Vagina (tissue), 2 donors: Measurements from ENCODE around the gene AHI1. TPM values are rescaled to one million over a fixed set of nuclear protein-coding genes. Genes with fewer than 3 reads are reported as not detected.

Experiments
- DNase-seq, 2 donors: peaks; one replicate each; pipeline ENCODE4 v3.0.0-alpha.2; 2017; ENCODE audit errors: extremely low spot score in 2 of 2
- H3K27ac ChIP-seq: fragments of 200-600 bp; sonication (generic); one replicate; pipeline ENCODE4 v1.5.1; 2019
- H3K27me3 ChIP-seq: fragments of 200-600 bp; sonication (generic); one replicate; pipeline ENCODE4 v1.5.1; 2019
- H3K36me3 ChIP-seq, 2 donors: fragments of 200-600 bp; sonication (generic); one replicate each; pipeline ENCODE4 v1.5.1; 2017 to 2019
- H3K4me1 ChIP-seq: fragments of 200-600 bp; sonication (generic); one replicate; pipeline ENCODE4 v1.5.1; 2019
- H3K4me3 ChIP-seq, 2 donors: fragments of 200-600 bp; sonication (generic); 1 replicate in 1 of 2; 2 replicates in 1 of 2; pipeline ENCODE4 v1.5.1; 2016 to 2019
- H3K9me3 ChIP-seq: fragments of 200-600 bp; sonication (generic); one replicate; pipeline ENCODE4 v1.5.1; 2019
- POLR2A ChIP-seq, 2 donors: fragments of 450-650 bp; IDR thresholded peaks; one replicate each; pipeline ENCODE4 v1.6.1; 2017; ENCODE audit warnings: antibody characterized with exemption in 2 of 2, mild to moderate bottlenecking in 2 of 2, moderate library complexity in 2 of 2
- POLR2AphosphoS5 ChIP-seq, 2 donors: sonication (generic); formaldehyde crosslinking; IDR thresholded peaks; one replicate each; pipeline ENCODE4 v1.9.0; 2017; ENCODE audit warnings: antibody characterized with exemption in 2 of 2, mild to moderate bottlenecking in 2 of 2, low read depth in 1 of 2; ENCODE audit not compliant: insufficient read depth in 1 of 2
- intact Hi-C: fragments of 100-400 bp; cut with DNase I; formaldehyde crosslinking; loops from one replicate; pipeline ENCODE4 v1.15.1; 2023
- total RNA-seq: library from RNA; depleted of rRNA; stranded (reverse); fragments of >200 nt; gene quantifications from one replicate; pipeline ENCODE4 v1.2.3, GENCODE V29; 2016
- TF ChIP-seq, protein P1 (sequence below), 3 experiments: fragments of 450-650 bp in 2 of 3; fragments of 200-600 bp in 1 of 3; sonication (generic) in 1 of 3; IDR thresholded peaks; one replicate each; pipeline ENCODE4 v1.5.1; 2017 to 2019; ENCODE audit warnings: antibody characterized with exemption in 3 of 3, mild to moderate bottlenecking in 2 of 3, moderate library complexity in 2 of 3

The AHI1 gene
- total RNA-seq, 1 donor from 2014 or later, result 28.7 TPM

DNA sequence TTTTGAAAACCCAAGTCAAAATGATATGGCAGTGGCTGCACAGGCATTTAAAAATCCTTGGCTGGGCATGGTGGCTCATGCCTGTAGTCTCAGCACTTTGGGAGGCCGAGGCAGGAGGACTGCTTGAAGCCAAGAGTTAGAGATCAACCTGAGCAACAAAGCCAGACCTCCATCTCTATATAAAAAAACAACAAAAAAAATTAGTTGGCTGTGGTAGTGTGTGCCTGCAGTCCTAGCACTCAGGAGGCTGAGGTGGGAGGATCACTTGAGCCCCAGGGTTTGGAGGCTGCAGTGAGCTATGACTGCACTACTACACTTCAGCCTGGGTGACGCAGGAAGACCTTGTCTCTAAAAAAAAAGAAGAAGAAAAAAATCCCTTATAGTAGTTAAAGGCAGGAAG is 173.6 kb downstream of the AHI1 start:
- no peak for DNase-seq
- H3K27me3 ChIP-seq, result no peaks in the 10 kb centered on the region
- TF ChIP-seq POLR2AphosphoS5 (IDR thresholded peaks at IDR 0.05; ENCODE audit: insufficient read depth in 1 of 2, low read depth in 1 of 2) (no peak), POLR2A (IDR thresholded peaks at IDR 0.05) (no peak)
- TF ChIP-seq, protein P1, sequence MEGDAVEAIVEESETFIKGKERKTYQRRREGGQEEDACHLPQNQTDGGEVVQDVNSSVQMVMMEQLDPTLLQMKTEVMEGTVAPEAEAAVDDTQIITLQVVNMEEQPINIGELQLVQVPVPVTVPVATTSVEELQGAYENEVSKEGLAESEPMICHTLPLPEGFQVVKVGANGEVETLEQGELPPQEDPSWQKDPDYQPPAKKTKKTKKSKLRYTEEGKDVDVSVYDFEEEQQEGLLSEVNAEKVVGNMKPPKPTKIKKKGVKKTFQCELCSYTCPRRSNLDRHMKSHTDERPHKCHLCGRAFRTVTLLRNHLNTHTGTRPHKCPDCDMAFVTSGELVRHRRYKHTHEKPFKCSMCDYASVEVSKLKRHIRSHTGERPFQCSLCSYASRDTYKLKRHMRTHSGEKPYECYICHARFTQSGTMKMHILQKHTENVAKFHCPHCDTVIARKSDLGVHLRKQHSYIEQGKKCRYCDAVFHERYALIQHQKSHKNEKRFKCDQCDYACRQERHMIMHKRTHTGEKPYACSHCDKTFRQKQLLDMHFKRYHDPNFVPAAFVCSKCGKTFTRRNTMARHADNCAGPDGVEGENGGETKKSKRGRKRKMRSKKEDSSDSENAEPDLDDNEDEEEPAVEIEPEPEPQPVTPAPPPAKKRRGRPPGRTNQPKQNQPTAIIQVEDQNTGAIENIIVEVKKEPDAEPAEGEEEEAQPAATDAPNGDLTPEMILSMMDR (IDR thresholded peaks at IDR 0.05), result no peak
- intact Hi-C loops, result no loop called here
- peaks cover 0 to 5% of the 10 kb centered on the region in 2 donors for H3K36me3 ChIP-seq
- no peaks in the 10 kb centered on the region for H3K9me3 ChIP-seq
- H3K4me3 ChIP-seq, result no peak overlapping the region
- no peak overlapping the region for H3K27ac ChIP-seq
- no peaks in the 10 kb centered on the region for H3K4me1 ChIP-seq

DNA sequence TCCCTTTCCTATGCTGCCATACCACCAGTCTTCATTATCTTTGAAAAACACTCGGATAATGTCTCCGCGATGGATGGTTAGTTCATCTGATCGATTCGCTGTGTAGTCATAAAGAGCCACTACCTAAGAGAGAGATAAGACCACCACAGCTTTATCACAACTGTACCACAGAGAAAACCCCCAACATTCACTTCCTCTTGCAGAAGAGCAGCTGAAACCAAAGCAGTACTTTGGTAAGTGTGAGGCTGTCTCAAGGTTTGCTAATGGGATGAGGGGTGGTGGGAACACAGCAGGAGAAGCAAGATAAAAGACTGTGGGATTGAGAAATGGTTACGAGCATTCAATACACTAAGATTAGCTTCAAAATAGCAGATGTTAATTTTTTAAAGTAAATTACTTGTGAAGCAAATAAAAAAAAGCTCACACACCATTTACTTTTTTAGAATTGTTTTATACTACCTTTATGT is 174.3 kb downstream of the AHI1 start:
- Histone ChIP-seq H3K4me1 (no peaks in the 10 kb centered on the region), H3K27me3 (no peaks in the 10 kb centered on the region), H3K9me3 (no peaks in the 10 kb centered on the region), H3K27ac (no peak overlapping the region), H3K4me3 (no peak overlapping the region), H3K36me3 (peaks cover 0 to 6% of the 10 kb centered on the region in 2 donors)
- TF ChIP-seq, protein P1 (IDR thresholded peaks at IDR 0.05), result no peak
- no peak for TF ChIP-seq POLR2A (IDR thresholded peaks at IDR 0.05)
- no peak for TF ChIP-seq POLR2AphosphoS5 (IDR thresholded peaks at IDR 0.05; ENCODE audit: insufficient read depth in 1 of 2, low read depth in 1 of 2)
- no peak for DNase-seq
- intact Hi-C loops, result no loop called here

DNA sequence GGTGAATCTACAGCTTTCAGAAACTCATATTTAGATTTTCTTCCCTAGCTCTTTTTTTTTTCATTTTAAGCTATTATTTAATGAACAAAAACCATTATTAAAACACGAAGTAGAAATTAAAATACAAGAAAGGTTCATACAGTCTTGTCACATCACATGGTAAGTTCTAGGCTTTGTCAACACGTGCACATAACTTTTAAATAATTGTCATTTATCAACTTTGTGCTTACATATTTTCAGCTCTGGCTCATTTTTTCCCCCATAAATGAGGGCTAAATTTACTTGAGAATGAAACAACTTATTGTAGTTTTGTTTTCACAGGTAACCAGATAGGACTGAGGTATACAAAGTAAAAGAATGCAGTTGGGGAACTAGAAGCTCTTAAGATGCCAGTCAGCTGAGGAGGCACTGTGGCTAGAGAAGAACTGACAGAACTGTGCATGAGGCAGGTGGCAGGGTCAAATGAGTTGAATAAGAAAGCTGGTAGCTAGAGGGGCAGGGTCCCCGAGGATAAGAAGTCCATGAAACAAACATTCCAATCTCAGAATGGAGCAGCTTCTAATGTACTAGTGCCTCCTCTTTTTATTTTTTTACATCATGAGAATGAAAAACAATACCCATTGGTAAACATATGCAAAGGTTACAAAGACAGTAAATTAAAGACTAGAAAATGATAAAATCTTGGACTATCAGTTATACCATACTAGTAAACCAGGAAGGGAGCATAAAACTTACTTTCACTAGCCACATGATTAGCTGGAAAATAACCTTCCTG is 174.9 kb downstream of the AHI1 start:
- intact Hi-C loops, result no loop called here

DNA sequence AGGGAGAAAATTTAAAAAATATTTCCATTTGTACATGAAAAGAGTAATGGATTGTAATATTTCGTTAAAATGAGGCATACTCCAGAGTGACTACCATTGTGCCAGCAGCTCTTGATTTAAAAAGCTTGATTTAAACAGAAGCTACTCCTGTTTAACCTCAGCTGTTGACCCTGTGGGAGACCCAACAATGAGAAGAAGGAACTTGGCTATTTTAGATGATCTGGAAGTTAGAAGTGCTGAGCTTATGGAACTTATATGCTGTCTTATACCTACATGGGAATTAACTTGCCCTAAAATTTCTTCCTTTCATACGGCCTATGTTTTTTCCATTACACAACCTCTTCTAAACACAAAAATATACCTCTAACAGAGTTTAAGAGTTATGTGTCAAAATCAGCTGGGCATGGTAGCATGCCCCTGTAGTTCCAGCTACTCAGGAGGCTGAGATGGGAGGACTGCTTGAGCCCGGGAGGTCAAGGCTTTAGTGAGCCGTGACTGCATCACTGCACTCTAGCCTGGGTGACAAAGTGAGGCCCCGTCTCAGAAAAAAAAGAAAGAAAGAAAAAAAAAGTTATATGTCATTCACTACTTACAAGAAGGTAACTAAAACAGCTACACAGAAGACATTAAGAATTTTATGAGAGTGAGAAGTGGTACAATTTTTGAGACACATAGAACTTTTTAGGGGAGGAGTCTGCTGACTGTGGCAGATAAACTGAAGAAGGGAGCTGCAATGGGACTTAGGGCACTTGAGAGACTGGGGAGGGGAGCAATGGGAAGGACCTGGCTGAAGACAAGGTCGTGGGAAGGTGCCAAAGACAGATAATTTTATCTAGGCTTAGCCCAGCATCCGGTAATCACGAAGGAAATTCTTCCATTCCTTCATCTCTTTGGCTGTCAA is 176.6 kb downstream of the AHI1 start:
- no peak for DNase-seq
- Histone ChIP-seq H3K4me1 (no peaks in the 10 kb centered on the region), H3K27me3 (no peaks in the 10 kb centered on the region), H3K27ac (no peak overlapping the region), H3K36me3 (peaks cover 4% of the 10 kb centered on the region in 2 donors), H3K9me3 (no peaks in the 10 kb centered on the region), H3K4me3 (no peak overlapping the region)
- intact Hi-C loops, result no loop called here
- TF ChIP-seq POLR2A (IDR thresholded peaks at IDR 0.05), result no peak
- TF ChIP-seq POLR2AphosphoS5 (IDR thresholded peaks at IDR 0.05; ENCODE audit: insufficient read depth in 1 of 2, low read depth in 1 of 2), result no peak
- TF ChIP-seq, protein P1 (IDR thresholded peaks at IDR 0.05), result no peak

More for the DNA sequence above, 174.9 kb downstream of the AHI1 start:
- no peaks in the 10 kb centered on the region for H3K9me3 ChIP-seq
- no peaks in the 10 kb centered on the region for H3K4me1 ChIP-seq
- no peak for DNase-seq
- no peak overlapping the region for H3K4me3 ChIP-seq
- H3K27me3 ChIP-seq, result no peaks in the 10 kb centered on the region
- TF ChIP-seq, protein P1 (IDR thresholded peaks at IDR 0.05), result no peak
- TF ChIP-seq POLR2A (IDR thresholded peaks at IDR 0.05) (no peak), POLR2AphosphoS5 (IDR thresholded peaks at IDR 0.05; ENCODE audit: insufficient read depth in 1 of 2, low read depth in 1 of 2) (no peak)
- peaks cover 4% of the 10 kb centered on the region in 2 donors for H3K36me3 ChIP-seq
- H3K27ac ChIP-seq, result no peak overlapping the region
